ENCODE data around the gene KCNRG.
A peak's percentile ranks its signal among the peaks of the same experiment; 100 is the strongest.
"Not testable (repeated sequence)": the region's sequence is repeated elsewhere in the genome, so short reads cannot be mapped to it uniquely, and the experiment has no call there.

Gene KCNRG

DNA sequence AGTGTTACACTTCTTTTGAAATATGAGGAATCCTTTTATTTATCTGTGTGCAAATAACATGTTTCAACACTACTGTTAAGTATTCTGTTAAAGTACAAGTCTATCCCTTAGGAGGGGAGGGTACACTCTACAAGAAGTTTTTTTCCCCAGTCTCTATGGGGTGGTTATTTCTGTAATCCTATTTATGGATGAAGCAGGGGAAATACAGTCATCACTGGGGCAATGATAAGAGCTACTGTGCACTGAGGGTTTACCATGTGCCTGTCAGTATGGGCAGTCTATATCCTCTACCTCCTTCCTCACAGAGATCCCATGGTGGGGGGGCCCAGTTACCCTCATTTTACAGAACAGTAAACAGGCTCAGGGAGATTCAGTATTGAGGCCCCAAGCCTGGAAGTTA is 35.0 kb upstream of the KCNRG start:
- DNase-seq (ENCODE audit: low read depth), result no peak
- TF ChIP-seq, protein P1, sequence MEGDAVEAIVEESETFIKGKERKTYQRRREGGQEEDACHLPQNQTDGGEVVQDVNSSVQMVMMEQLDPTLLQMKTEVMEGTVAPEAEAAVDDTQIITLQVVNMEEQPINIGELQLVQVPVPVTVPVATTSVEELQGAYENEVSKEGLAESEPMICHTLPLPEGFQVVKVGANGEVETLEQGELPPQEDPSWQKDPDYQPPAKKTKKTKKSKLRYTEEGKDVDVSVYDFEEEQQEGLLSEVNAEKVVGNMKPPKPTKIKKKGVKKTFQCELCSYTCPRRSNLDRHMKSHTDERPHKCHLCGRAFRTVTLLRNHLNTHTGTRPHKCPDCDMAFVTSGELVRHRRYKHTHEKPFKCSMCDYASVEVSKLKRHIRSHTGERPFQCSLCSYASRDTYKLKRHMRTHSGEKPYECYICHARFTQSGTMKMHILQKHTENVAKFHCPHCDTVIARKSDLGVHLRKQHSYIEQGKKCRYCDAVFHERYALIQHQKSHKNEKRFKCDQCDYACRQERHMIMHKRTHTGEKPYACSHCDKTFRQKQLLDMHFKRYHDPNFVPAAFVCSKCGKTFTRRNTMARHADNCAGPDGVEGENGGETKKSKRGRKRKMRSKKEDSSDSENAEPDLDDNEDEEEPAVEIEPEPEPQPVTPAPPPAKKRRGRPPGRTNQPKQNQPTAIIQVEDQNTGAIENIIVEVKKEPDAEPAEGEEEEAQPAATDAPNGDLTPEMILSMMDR (conservative IDR thresholded peaks at IDR 0.05; ENCODE audit: low read depth, low read length), result no peak
- no peak overlapping the region for H3K4me3 ChIP-seq (ENCODE audit: low read length)

DNA sequence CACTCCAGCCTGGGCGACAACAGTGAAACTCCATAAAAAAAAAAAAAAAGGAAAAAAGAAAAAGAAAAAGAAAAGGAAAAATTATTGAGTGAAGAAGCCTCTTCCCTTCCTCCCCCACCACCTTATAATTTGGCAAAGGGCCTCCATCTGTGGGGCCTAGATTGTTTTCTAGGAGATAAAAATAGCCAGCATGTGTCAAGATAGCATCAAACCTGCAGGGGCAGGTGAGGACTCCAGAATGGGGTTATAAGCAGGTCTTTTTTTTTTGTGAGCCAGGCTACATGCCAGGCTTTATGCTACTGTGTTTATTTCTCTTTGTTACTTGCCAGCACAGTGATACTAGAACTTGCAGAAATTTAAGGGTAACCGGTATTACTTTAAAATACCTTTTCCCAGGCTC is 30.1 kb upstream of the KCNRG start:
- TF ChIP-seq, protein P1 (conservative IDR thresholded peaks at IDR 0.05; ENCODE audit: low read depth, low read length), result no peak
- no peak for DNase-seq (ENCODE audit: low read depth)

DNA sequence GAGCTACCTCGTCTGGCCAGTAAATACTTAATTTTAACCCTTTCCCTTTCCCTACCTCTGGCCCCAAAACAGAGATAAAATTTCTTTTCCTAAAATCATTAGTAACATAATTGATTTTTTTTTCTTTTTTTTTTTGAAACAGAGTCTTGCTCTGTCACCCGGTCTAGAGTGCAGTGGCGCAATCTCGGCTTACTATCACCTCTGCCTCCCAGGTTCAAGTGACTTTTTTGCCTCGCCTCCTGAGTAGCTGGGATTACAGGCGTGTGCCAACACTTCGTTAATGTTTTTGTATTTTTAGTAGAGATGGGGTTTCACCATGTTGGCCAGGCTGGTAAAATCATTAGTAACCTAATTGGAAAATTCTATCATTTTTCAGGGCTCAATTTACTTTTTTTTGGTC is 28.8 kb upstream of the KCNRG start:
- TF ChIP-seq, protein P1 (conservative IDR thresholded peaks at IDR 0.05; ENCODE audit: low read depth, low read length), result no peak
- no peak overlapping the region for H3K4me3 ChIP-seq (ENCODE audit: low read length)
- no peak for DNase-seq (ENCODE audit: low read depth)

More for the DNA sequence above, 30.1 kb upstream of the KCNRG start:
- H3K4me3 ChIP-seq (ENCODE audit: low read length), result no peak overlapping the region

DNA sequence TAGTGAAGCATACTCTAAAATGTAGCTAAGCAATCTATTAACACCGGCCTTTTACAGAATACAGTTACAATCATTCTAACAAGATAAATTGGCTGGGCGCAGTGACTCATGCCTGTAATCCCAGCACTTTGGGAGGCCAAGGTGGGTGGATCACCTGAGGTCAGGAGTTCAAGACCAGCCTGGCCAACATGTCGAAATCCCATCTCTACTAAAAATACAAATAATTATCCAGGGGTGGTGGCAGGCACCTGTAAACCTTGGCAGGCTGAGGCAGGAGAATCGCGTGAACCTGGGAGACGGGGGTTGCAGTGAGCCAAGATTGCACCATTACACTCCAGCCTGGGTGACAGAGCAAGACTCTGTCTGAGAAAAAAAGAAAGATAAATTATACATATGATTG is 24.6 kb upstream of the KCNRG start:
- not testable (repeated sequence) for DNase-seq (ENCODE audit: low read depth); H3K4me3 ChIP-seq (ENCODE audit: low read length)

DNA sequence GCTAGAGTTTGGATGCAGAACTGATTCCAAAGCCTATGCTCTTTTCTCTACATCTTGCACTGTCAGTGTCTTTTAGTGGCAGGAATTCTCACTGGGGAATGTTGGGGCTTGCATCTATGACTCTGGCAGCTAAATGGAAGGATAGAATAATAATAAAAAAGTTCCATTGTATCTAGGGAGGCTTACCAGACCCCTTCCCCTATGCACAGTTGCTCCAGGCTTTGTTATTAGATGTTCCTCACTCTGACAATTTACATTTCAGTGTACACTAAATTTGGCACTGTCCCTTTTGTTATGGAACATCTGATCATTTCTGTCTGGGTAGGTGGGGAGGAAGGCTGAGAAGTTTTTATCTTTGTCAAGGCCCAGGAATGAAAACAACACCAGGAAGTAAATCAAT is 22.1 kb upstream of the KCNRG start:
- no peak for DNase-seq (ENCODE audit: low read depth)
- no peak overlapping the region for H3K4me3 ChIP-seq (ENCODE audit: low read length)
- TF ChIP-seq, protein P1 (conservative IDR thresholded peaks at IDR 0.05; ENCODE audit: low read depth, low read length), result no peak

DNA sequence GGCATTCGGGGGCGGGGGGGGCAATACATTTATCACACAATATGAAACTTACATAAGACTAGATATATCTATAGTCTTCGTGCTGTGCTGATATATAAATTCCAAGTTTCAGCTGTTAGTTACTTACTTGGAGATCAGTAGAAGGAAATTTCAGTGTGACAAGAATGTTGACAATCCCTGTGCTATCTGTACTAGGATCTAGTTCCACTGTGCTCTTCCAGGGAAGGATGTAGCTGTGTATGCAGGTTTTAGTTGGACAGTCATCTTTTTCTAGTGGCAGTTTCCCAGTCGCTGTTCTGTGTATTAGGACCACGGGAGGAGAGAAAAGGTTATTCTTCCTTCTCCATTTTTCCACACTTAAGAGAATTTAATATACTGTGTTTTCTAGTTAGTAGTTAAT is 21.6 kb upstream of the KCNRG start:
- no peak for DNase-seq (ENCODE audit: low read depth)
- no peak overlapping the region for H3K4me3 ChIP-seq (ENCODE audit: low read length)
- TF ChIP-seq, protein P1 (conservative IDR thresholded peaks at IDR 0.05; ENCODE audit: low read depth, low read length), result no peak

DNA sequence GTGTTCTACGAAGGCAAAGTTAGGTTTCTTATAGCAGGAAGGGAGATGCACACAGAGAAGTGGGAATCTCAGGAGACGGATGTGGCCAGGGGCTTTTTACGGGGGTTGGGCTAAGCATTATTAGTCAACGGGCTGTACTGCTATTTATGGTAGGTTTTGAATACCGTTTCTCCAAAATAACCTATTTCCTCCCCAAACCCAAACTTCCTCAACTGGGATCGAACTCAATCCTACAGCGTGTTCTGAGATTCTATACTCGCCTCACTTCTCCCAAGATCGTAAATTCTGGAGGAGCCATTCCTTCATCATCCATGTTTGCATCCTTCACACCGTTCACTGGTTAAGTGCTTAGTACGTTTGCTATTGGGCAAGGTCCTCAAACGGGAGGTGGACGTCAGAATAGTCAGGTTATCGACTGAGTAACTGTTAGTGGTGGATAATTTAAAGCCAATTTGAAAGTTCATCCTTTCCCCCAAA is 19.6 kb upstream of the KCNRG start:
- H3K4me3 ChIP-seq (ENCODE audit: low read length), result peak overlapping the region; percentile 72
- no peak for DNase-seq (ENCODE audit: low read depth)
- TF ChIP-seq, protein P1 (conservative IDR thresholded peaks at IDR 0.05; ENCODE audit: low read depth, low read length), result no peak
